SK-N-SH treated with all-trans-retinoic acid at 6 μM for 48 hours (cell line): ENCODE measurements around the gene ASCL4.

Source experiments
- ATAC-seq: fragments of 200-7000 bp; cut with Tn5 transposase; 3 replicates; pipeline ENCODE4 v1.9.1; 2020; ENCODE audit warnings: mild to moderate bottlenecking, moderate library complexity
- BACH2 ChIP-seq: fragments of 250-450 bp; sonication (Bioruptor Pico); IDR thresholded peaks from 2 replicates; pipeline ENCODE4 v1.9.0; 2021; ENCODE audit warnings: mild to moderate bottlenecking, borderline replicate concordance
- CREB5 ChIP-seq: fragments of 250-450 bp; sonication (Bioruptor Pico); IDR thresholded peaks from 2 replicates; pipeline ENCODE4 v1.5.1; 2020; ENCODE audit warnings: low read depth, mild to moderate bottlenecking, moderate library complexity
- CSRNP3 ChIP-seq: fragments of 250-450 bp; sonication (Bioruptor Pico); IDR thresholded peaks from 2 replicates; pipeline ENCODE4 v1.5.1; 2021; ENCODE audit warnings: mild to moderate bottlenecking, moderate library complexity
- ESRRG ChIP-seq: fragments of 250-450 bp; sonication (Bioruptor Pico); IDR thresholded peaks from 2 replicates; pipeline ENCODE4 v1.6.1; 2021; ENCODE audit warnings: mild to moderate bottlenecking
- GLIS3 ChIP-seq: fragments of 250-450 bp; sonication (Bioruptor Pico); IDR thresholded peaks from 2 replicates; pipeline ENCODE4 v1.5.0; 2020; ENCODE audit warnings: mild to moderate bottlenecking, moderate library complexity
- ISL1 ChIP-seq: fragments of 250-450 bp; sonication (Bioruptor Pico); IDR thresholded peaks from 2 replicates; pipeline ENCODE4 v2.1.2; 2022; ENCODE audit warnings: mild to moderate bottlenecking, moderate library complexity
- OSR1 ChIP-seq: fragments of 250-450 bp; sonication (Bioruptor Pico); IDR thresholded peaks from 2 replicates; pipeline ENCODE4 v1.8.0; 2022; ENCODE audit warnings: moderate library complexity, mild to moderate bottlenecking, inconsistent platforms
- PATZ1 ChIP-seq: fragments of 250-450 bp; sonication (Bioruptor Pico); IDR thresholded peaks from 2 replicates; pipeline ENCODE4 v1.8.0; 2020; ENCODE audit warnings: mild to moderate bottlenecking, moderate library complexity, borderline replicate concordance
- PPARA ChIP-seq: fragments of 250-450 bp; sonication (Bioruptor Pico); IDR thresholded peaks from 2 replicates; pipeline ENCODE4 v1.5.0; 2020; ENCODE audit warnings: mild to moderate bottlenecking, borderline replicate concordance
- RARB ChIP-seq: fragments of 250-450 bp; sonication (Bioruptor Pico); IDR thresholded peaks from 2 replicates; pipeline ENCODE4 v1.8.0; 2021; ENCODE audit warnings: mild to moderate bottlenecking, moderate library complexity
- TCF4 ChIP-seq: fragments of 250-450 bp; sonication (Bioruptor Pico); IDR thresholded peaks from 2 replicates; pipeline ENCODE4 v1.8.0; 2021; ENCODE audit warnings: mild to moderate bottlenecking, moderate library complexity, borderline replicate concordance
- TOX ChIP-seq: fragments of 250-450 bp; sonication (Bioruptor Pico); IDR thresholded peaks from 2 replicates; pipeline ENCODE4 v1.8.0; 2021; ENCODE audit warnings: mild to moderate bottlenecking, moderate library complexity, borderline replicate concordance
- TSHZ2 ChIP-seq: fragments of 250-450 bp; sonication (Bioruptor Pico); IDR thresholded peaks from 2 replicates; pipeline ENCODE4 v1.5.0; 2020; ENCODE audit warnings: mild to moderate bottlenecking, moderate library complexity
- ZC3H10 ChIP-seq: fragments of 250-450 bp; sonication (Bioruptor Pico); IDR thresholded peaks from 2 replicates; pipeline ENCODE4 v1.5.1; 2021; ENCODE audit warnings: mild to moderate bottlenecking, moderate library complexity
- ZFP3 ChIP-seq: fragments of 250-450 bp; sonication (Bioruptor Pico); IDR thresholded peaks from 2 replicates; pipeline ENCODE4 v1.5.0; 2020; ENCODE audit warnings: mild to moderate bottlenecking, moderate library complexity
- ZFP30 ChIP-seq: fragments of 450-650 bp; formaldehyde crosslinking; IDR thresholded peaks from 2 replicates; pipeline ENCODE4 v1.5.0; 2022; ENCODE audit warnings: mild to moderate bottlenecking, moderate library complexity
- ZNF8 ChIP-seq: fragments of 450-650 bp; formaldehyde crosslinking; IDR thresholded peaks from 2 replicates; pipeline ENCODE4 v1.5.0; 2020; ENCODE audit warnings: mild to moderate bottlenecking, moderate library complexity
- TF ChIP-seq, protein P1 (sequence below): fragments of 250-450 bp; sonication (Bioruptor Pico); IDR thresholded peaks from 2 replicates; pipeline ENCODE4 v1.8.0; 2021; ENCODE audit warnings: low read depth, mild to moderate bottlenecking, moderate library complexity, borderline replicate concordance

The ASCL4 gene

GRCh38 chr12:107780298-107780697 lies 5.8 kb downstream of the ASCL4 start (continued):
- no peak for TF ChIP-seq TSHZ2 (CRISPR knock-in tag)
- TF ChIP-seq, all 23 proteins: peak for 0

GRCh38 chr12:107782067-107782466 lies 7.6 kb downstream of the ASCL4 start:
- TF ChIP-seq ZC3H10 (CRISPR knock-in tag) (no peak), ZFP30 (CRISPR knock-in tag) (no peak), BACH2 (CRISPR knock-in tag) (no peak), ESRRG (no peak)
- ATAC-seq = no peak

GRCh38 chr12:107783406-107784376 lies 9.2 kb downstream of the ASCL4 start:
- ATAC-seq = no peak

GRCh38 chr12:107788281-107788680 lies 13.8 kb downstream of the ASCL4 start:
- TF ChIP-seq, protein P1, sequence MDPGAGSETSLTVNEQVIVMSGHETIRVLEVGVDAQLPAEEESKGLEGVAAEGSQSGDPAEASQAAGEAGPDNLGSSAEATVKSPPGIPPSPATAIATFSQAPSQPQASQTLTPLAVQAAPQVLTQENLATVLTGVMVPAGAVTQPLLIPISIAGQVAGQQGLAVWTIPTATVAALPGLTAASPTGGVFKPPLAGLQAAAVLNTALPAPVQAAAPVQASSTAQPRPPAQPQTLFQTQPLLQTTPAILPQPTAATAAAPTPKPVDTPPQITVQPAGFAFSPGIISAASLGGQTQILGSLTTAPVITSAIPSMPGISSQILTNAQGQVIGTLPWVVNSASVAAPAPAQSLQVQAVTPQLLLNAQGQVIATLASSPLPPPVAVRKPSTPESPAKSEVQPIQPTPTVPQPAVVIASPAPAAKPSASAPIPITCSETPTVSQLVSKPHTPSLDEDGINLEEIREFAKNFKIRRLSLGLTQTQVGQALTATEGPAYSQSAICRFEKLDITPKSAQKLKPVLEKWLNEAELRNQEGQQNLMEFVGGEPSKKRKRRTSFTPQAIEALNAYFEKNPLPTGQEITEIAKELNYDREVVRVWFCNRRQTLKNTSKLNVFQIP = no peak
- TF ChIP-seq TCF4 (CRISPR knock-in tag) (no peak), ZFP30 (CRISPR knock-in tag) (no peak), CREB5 (CRISPR knock-in tag) (no peak), OSR1 (CRISPR knock-in tag) (no peak), PPARA (CRISPR knock-in tag) (no peak), ZFP3 (CRISPR knock-in tag) (no peak), BACH2 (CRISPR knock-in tag) (no peak), ZNF8 (CRISPR knock-in tag) (no peak), CSRNP3 (no peak), RARB (no peak), PATZ1 (CRISPR knock-in tag) (no peak)
- no peak for ATAC-seq

More at GRCh38 chr12:107783406-107784376, 9.2 kb downstream of the ASCL4 start:
- TF ChIP-seq GLIS3 (CRISPR knock-in tag) = no peak
- no peak for TF ChIP-seq ZFP30 (CRISPR knock-in tag)
- TF ChIP-seq ZFP3 (CRISPR knock-in tag) = no peak
- TF ChIP-seq CREB5 (CRISPR knock-in tag) = no peak
- no peak for TF ChIP-seq TCF4 (CRISPR knock-in tag)
- no peak for TF ChIP-seq ISL1 (CRISPR knock-in tag)
- TF ChIP-seq RARB = no peak
- TF ChIP-seq PPARA (CRISPR knock-in tag) = no peak
- TF ChIP-seq ESRRG = no peak
- no peak for TF ChIP-seq TOX (CRISPR knock-in tag)
- no peak for TF ChIP-seq PATZ1 (CRISPR knock-in tag)
- TF ChIP-seq, all 23 proteins: peak for 0
